Measurements from ENCODE around the gene CCNYL1.

CCNYL1 gene

DNA sequence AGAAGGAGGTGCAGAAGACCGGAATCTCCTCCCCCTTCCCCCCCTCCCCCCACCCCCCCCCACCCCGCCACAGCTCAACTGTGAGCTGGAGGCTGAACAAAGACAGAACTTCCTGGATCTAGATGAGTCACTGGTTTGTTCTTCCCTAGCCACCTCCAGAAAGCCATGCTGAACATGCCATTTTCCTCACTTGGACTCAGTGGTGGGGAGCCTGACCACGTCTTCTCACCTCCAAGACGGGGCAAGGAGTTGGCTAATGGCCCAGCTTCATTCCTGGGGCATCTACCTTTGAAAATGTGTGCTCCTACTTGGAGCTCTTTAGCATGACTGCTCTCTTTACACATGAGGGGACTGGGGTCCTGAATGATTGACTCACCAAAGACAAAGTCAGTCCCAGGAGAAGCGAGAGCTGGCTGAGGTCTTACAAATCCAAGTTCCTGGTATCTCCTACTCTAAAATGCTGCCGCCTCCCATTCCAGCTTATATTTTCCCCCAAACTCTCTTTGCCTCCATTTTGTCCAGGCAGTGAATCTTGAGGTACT lies 80.9 kb downstream of the CCNYL1 start:
- Histone ChIP-seq H3K4me3 (ENCODE audit: extremely low read depth, insufficient read depth, low read length, poor library complexity, severe bottlenecking) (no peak overlapping the region), H3K27ac (ENCODE audit: low read depth, low read length, severe bottlenecking) (peak overlapping the region; percentile 69), H3K9me3 (ENCODE audit: control insufficient read depth, low read length) (no peaks in the 10 kb centered on the region), H3K4me1 (ENCODE audit: control insufficient read depth, insufficient read depth, low read length, poor library complexity, severe bottlenecking) (peaks cover 7% of the 10 kb centered on the region), H3K36me3 (ENCODE audit: control insufficient read depth, insufficient read depth, low read length) (no peaks in the 10 kb centered on the region)
- 36 to 57% methylated on average over 3 to 4 of the region's 6 CpGs for WGBS, 2 experiments (ENCODE audit: insufficient coverage in 2 of 2)

DNA sequence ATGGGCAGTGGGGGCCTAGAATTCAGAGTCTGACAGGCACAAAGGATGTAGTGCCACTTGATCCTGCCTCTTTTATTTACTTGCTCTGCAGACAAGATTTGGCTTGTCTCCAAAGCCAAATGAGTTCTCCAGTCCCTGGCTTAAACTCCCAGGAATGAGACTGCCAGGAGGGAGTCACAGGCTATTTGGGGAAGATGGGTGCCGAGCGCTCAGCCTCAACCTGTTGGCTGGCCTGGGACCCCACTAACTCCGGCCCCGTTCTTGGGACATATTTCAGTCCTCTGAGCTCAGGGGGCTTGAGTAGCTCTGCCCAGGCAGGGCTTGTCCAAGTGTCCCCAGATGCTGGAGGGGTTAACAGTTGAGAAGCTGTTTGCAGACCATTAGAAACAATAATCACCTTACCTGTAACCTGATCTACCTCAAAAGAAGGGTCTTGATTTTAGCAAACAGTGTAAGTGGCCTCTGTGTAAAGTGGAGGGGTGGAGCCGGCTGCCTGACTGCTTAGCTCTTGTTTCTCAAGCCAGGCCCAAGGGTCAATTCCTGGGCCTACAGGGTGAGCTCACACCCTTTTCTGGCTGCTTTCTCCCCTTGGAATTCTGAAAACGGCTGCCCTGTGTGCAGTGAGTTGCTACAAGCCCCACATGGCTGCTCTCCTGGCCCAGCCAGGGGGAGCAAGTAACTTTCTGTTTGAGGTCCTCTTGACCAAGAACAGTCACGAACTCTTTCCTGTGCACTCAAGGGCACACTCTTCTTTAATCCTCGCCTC lies 85.3 kb downstream of the CCNYL1 start:
- peaks cover 7% of the 10 kb centered on the region for H3K4me1 ChIP-seq (ENCODE audit: control insufficient read depth, insufficient read depth, low read length, poor library complexity, severe bottlenecking)
- 62 to 68% methylated on average over 6 to 8 of the region's 8 CpGs for WGBS, 2 experiments (ENCODE audit: insufficient coverage in 2 of 2)
- H3K9me3 ChIP-seq (ENCODE audit: control insufficient read depth, low read length) = no peaks in the 10 kb centered on the region
- no peaks in the 10 kb centered on the region for H3K36me3 ChIP-seq (ENCODE audit: control insufficient read depth, insufficient read depth, low read length)
- H3K27ac ChIP-seq (ENCODE audit: low read depth, low read length, severe bottlenecking) = no peak overlapping the region
- no peak overlapping the region for H3K4me3 ChIP-seq (ENCODE audit: extremely low read depth, insufficient read depth, low read length, poor library complexity, severe bottlenecking)

DNA sequence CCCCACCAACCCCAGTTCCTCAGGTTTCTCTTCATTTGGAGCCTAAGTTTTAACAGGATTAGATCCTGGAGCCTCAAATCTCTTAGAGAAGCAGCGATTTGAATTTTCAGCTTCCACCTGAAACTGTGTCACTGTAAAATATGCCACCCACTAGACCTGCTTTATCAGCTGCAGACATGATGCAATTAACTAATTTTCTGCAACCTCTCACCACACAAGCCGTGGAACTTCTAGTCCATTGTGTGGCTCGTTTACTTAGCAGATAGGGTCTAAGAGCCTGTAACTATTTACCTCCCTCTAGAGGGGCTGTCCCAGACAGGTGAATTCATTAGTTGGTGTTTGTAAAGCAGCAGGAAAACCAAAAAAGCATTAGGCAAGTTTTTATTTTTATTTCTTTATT lies 89.8 kb downstream of the CCNYL1 start:
- 40 to 44% methylated on average over 1 to 2 of the region's 3 CpGs for WGBS, 2 experiments (ENCODE audit: insufficient coverage in 2 of 2)
- Histone ChIP-seq H3K36me3 (ENCODE audit: control insufficient read depth, insufficient read depth, low read length) (no peaks in the 10 kb centered on the region), H3K9me3 (ENCODE audit: control insufficient read depth, low read length) (no peaks in the 10 kb centered on the region), H3K4me3 (ENCODE audit: extremely low read depth, insufficient read depth, low read length, poor library complexity, severe bottlenecking) (no peak overlapping the region), H3K27ac (ENCODE audit: low read depth, low read length, severe bottlenecking) (no peak overlapping the region), H3K4me1 (ENCODE audit: control insufficient read depth, insufficient read depth, low read length, poor library complexity, severe bottlenecking) (peaks cover 13% of the 10 kb centered on the region)

DNA sequence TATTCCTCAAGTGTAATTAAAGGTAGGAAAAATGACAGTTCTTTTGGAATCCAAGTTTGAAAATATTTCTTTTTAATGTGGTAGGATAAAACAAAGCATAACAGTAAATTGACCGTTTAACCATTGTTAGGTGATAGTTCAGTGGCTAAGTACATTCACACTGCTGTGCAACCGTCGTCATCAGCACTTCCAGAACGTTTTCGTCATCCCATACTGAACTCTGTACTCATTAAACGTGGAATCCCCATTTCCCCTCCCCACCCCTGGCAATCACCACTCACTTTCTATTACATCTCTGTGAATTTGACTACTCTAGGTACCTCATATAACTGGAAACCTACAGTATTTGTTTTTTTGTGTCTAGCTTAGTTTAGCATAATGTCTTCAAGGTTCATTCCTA lies 91.2 kb downstream of the CCNYL1 start:
- WGBS, 2 experiments (ENCODE audit: insufficient coverage in 2 of 2) = 94 to 96% methylated on average over 4 to 6 of the region's 6 CpGs
- no peaks in the 10 kb centered on the region for H3K9me3 ChIP-seq (ENCODE audit: control insufficient read depth, low read length)

More for the DNA sequence above, 91.2 kb downstream of the CCNYL1 start:
- H3K27ac ChIP-seq (ENCODE audit: low read depth, low read length, severe bottlenecking) = no peak overlapping the region
- H3K4me3 ChIP-seq (ENCODE audit: extremely low read depth, insufficient read depth, low read length, poor library complexity, severe bottlenecking) = no peak overlapping the region
- peaks cover 7% of the 10 kb centered on the region for H3K4me1 ChIP-seq (ENCODE audit: control insufficient read depth, insufficient read depth, low read length, poor library complexity, severe bottlenecking)
- H3K36me3 ChIP-seq (ENCODE audit: control insufficient read depth, insufficient read depth, low read length) = no peaks in the 10 kb centered on the region

Measured in mesodermal cell (in vitro differentiated cells).